ENCODE data around the gene VWA5A.

DNA sequence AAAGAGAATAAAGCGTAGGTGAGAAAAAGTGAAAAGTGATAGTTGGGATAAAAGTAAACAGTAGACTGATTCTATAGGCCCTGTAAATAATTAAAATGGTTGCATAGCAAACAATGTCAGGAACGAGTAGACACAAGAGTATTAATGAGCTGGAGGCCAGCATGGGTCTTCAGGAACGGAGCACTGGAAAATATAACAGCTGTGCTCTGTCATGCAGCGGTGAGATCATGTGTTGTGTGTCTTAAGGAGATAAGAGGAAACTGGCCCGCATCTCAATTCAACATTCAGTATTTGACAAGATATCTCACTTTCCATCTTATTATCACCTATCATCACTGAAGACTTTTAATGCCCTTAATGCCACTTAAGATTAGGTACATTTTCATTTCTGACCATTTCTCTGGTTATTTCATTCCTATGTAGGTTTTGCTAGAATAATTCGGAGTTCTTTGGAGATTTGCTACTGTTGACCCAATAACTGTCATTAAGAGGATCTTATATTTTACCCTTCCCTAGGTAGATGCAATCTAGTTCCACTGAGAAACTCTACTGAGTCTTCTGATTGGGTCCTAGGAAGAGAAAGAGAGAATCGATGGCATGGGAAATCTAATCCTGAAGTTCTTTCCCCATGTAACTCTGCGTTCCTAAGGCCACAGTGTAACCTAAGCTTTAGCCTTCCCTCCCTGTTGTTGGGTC lies 35.5 kb upstream of the VWA5A start:
- no peak for TF ChIP-seq EZH2 (IDR thresholded peaks at IDR 0.05; ENCODE audit: insufficient read depth, low read length)
- TF ChIP-seq, protein P1, sequence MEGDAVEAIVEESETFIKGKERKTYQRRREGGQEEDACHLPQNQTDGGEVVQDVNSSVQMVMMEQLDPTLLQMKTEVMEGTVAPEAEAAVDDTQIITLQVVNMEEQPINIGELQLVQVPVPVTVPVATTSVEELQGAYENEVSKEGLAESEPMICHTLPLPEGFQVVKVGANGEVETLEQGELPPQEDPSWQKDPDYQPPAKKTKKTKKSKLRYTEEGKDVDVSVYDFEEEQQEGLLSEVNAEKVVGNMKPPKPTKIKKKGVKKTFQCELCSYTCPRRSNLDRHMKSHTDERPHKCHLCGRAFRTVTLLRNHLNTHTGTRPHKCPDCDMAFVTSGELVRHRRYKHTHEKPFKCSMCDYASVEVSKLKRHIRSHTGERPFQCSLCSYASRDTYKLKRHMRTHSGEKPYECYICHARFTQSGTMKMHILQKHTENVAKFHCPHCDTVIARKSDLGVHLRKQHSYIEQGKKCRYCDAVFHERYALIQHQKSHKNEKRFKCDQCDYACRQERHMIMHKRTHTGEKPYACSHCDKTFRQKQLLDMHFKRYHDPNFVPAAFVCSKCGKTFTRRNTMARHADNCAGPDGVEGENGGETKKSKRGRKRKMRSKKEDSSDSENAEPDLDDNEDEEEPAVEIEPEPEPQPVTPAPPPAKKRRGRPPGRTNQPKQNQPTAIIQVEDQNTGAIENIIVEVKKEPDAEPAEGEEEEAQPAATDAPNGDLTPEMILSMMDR (IDR thresholded peaks at IDR 0.05; ENCODE audit: insufficient read depth, low read depth, low read length) = no peak

Data from astrocyte (in vitro differentiated cells and primary cell).